Measurements from ENCODE around the gene LRRC72.

LRRC72 gene

DNA sequence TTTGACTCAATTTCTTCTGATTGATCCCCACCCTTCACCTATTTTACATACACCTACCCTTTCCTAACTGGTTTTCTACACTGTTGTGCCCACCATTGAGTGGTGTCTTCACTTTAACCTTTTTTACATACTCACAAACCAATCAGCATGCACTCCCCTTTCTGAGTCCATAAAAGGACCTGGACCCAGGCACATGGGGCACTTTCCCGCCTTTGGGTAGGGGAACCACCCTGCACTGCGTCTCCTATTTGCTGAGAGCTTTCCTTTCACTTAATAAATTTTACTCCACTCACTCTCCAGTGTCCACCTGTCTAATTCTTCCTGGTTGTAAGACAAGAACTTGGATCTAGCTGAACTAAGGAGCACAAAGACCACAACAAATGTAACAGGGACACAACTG lies 85.1 kb downstream of the LRRC72 start:
- Histone ChIP-seq H3K36me3 (replicated peaks) (peaks cover 26% of the 10 kb centered on the region), H3K27ac (no peak overlapping the region), H3K27me3 (replicated peaks) (no peaks in the 10 kb centered on the region), H3K4me3 (ENCODE audit: low read depth, low read length) (no peak overlapping the region)
- no peak for DNase-seq
- in situ Hi-C loops (cut with HindIII; ENCODE audit: low pct_ligation_motif_present, low sequenced_read_pairs) = no loop called here
- TF ChIP-seq, protein P1, sequence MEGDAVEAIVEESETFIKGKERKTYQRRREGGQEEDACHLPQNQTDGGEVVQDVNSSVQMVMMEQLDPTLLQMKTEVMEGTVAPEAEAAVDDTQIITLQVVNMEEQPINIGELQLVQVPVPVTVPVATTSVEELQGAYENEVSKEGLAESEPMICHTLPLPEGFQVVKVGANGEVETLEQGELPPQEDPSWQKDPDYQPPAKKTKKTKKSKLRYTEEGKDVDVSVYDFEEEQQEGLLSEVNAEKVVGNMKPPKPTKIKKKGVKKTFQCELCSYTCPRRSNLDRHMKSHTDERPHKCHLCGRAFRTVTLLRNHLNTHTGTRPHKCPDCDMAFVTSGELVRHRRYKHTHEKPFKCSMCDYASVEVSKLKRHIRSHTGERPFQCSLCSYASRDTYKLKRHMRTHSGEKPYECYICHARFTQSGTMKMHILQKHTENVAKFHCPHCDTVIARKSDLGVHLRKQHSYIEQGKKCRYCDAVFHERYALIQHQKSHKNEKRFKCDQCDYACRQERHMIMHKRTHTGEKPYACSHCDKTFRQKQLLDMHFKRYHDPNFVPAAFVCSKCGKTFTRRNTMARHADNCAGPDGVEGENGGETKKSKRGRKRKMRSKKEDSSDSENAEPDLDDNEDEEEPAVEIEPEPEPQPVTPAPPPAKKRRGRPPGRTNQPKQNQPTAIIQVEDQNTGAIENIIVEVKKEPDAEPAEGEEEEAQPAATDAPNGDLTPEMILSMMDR (IDR thresholded peaks at IDR 0.05; ENCODE audit: low read depth, low read length, missing control alignments) = no peak

DNA sequence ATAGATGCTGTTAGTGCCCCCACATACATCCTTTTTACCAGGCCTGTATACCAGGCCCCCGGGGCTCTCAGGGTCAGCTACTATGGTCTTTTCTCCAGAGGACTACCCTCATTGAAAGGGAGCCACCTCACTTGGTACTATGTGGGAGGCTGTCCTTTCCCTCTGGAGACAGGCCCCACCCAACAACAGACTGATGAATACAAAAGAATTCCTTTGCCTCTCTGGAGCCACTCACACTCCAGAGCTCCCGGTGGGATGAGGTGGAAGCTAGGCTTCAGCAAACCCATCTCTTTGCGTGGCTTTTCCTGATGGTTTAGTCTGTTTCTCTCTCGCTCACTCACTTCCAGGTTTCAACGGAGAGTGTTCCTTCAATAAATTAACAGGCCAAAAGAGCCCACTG lies 88.6 kb downstream of the LRRC72 start:
- no peak overlapping the region for H3K4me3 ChIP-seq (ENCODE audit: low read depth, low read length)
- no peak for DNase-seq
- TF ChIP-seq, protein P1 (IDR thresholded peaks at IDR 0.05; ENCODE audit: low read depth, low read length, missing control alignments) = no peak
- no peaks in the 10 kb centered on the region for H3K27me3 ChIP-seq (replicated peaks)
- H3K27ac ChIP-seq = no peak overlapping the region
- in situ Hi-C loops (cut with HindIII; ENCODE audit: low pct_ligation_motif_present, low sequenced_read_pairs) = no loop called here
- peaks cover 17% of the 10 kb centered on the region for H3K36me3 ChIP-seq (replicated peaks)

DNA sequence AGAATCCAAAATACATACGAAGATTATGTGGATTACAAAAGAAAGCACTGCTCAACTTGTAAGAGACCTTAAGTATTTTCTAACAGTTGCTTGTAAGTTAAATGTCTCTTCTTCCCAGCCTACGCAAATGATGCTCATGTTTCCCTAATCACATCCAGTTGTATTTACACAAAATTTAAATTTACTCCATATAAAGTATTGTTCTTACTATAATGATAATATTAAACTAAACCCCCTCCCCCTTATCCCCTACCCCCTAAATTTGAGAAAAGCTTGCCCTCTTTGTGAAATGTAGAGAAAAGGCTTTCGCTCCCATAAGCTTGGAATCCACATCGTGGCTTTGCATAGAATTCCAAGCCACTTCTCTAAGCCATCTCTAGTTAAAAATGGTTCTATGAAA lies 89.5 kb downstream of the LRRC72 start:
- no peak for DNase-seq
- Histone ChIP-seq H3K4me3 (ENCODE audit: low read depth, low read length) (no peak overlapping the region), H3K27ac (no peak overlapping the region), H3K36me3 (replicated peaks) (peaks cover 17% of the 10 kb centered on the region), H3K27me3 (replicated peaks) (no peaks in the 10 kb centered on the region)
- in situ Hi-C loops (cut with HindIII; ENCODE audit: low pct_ligation_motif_present, low sequenced_read_pairs) = no loop called here
- TF ChIP-seq, protein P1 (IDR thresholded peaks at IDR 0.05; ENCODE audit: low read depth, low read length, missing control alignments) = no peak

DNA sequence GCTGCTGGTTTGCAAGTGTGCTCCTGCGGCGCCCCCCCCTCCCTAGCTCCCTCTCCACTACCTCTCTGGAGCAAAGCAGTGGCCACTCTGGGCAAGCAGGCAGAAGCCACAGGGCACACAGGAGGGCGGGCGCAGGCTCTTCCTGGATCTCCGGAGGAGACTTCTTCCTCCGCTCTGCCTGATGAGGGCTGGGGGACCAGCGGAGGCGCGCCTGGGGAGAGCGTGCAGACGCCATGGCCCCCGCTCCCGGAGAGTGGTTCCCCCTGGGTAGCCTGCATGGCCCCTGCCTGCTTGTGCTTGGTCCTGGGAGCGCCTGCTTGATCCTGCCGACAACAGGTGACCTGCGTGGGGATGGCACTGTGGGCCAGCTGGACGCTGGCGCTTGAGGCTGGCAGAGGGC lies 89.9 kb downstream of the LRRC72 start:
- Histone ChIP-seq H3K36me3 (replicated peaks) (peaks cover 17% of the 10 kb centered on the region), H3K27me3 (replicated peaks) (no peaks in the 10 kb centered on the region), H3K27ac (no peak overlapping the region), H3K4me3 (ENCODE audit: low read depth, low read length) (no peak overlapping the region)
- DNase-seq = no peak
- in situ Hi-C loops (cut with HindIII; ENCODE audit: low pct_ligation_motif_present, low sequenced_read_pairs) = no loop called here
- TF ChIP-seq, protein P1 (IDR thresholded peaks at IDR 0.05; ENCODE audit: low read depth, low read length, missing control alignments) = no peak

DNA sequence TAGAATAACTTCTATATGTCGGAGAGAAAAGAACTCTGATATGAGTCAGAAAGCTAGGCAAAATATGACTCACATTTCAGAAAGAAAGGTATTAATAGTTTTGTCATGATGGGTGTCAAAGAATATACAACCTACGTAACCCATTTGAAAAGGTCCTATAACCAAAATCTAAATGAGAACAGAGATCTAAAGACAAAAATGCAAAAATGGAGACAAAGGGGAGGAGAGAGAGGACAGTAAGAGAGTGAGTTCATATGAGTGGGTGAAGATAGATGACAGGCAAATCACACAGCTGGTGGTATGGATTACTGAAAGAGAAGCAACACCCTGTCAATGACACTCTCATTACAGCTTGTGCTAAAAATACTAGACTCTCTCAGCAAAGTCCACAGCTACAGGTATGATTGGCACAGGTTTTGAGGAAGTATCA lies 93.4 kb downstream of the LRRC72 start:
- Histone ChIP-seq H3K36me3 (replicated peaks) (peaks cover 23% of the 10 kb centered on the region), H3K27me3 (replicated peaks) (no peaks in the 10 kb centered on the region), H3K27ac (no peak overlapping the region), H3K4me3 (ENCODE audit: low read depth, low read length) (no peak overlapping the region)
- in situ Hi-C loops (cut with HindIII; ENCODE audit: low pct_ligation_motif_present, low sequenced_read_pairs) = no loop called here
- no peak for DNase-seq
- TF ChIP-seq, protein P1 (IDR thresholded peaks at IDR 0.05; ENCODE audit: low read depth, low read length, missing control alignments) = no peak

DNA sequence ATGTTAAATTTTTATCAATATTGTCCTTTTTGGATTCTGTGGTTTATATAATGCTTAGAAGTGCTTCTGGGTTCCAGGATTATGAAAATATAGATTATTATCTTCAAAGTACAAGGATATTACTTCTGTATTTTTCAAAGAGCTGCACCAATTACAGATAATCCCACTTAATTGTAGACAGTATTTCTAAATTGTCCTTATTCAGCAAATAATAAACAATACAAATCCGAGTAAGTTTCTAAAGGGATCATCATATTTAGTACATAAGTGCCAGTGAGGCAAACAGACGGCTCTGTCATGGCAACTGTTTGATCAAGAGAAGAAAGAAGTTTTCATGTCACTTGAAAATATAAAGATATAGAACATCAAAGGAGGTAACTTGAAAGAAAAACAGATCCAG lies 99.8 kb downstream of the LRRC72 start:
- TF ChIP-seq, protein P1 (IDR thresholded peaks at IDR 0.05; ENCODE audit: low read depth, low read length, missing control alignments) = no peak
- peaks cover 7% of the 10 kb centered on the region for H3K36me3 ChIP-seq (replicated peaks)

More for the DNA sequence above, 99.8 kb downstream of the LRRC72 start:
- in situ Hi-C loops (cut with HindIII; ENCODE audit: low pct_ligation_motif_present, low sequenced_read_pairs) = no loop called here
- H3K27me3 ChIP-seq (replicated peaks) = no peaks in the 10 kb centered on the region
- no peak for DNase-seq
- H3K4me3 ChIP-seq (ENCODE audit: low read depth, low read length) = no peak overlapping the region
- H3K27ac ChIP-seq = no peak overlapping the region
